Measurements from ENCODE around the gene FHIP1B.
"Not testable (repeated sequence)": the region's sequence is repeated elsewhere in the genome, so short reads cannot be mapped to it uniquely, and the experiment has no call there.

The FHIP1B gene

GRCh38 chr11:6234387-6235107, at the start of gene FHIP1B:
Gene FHIP1B (minus strand): TSS chr11:6234636. CDS start chr11:6224516, 10,120 bp downstream.
- H3K4me3 ChIP-seq (ENCODE audit: low read depth, low read length): peak within 1 kb of the TSS; percentile 97

DNA sequence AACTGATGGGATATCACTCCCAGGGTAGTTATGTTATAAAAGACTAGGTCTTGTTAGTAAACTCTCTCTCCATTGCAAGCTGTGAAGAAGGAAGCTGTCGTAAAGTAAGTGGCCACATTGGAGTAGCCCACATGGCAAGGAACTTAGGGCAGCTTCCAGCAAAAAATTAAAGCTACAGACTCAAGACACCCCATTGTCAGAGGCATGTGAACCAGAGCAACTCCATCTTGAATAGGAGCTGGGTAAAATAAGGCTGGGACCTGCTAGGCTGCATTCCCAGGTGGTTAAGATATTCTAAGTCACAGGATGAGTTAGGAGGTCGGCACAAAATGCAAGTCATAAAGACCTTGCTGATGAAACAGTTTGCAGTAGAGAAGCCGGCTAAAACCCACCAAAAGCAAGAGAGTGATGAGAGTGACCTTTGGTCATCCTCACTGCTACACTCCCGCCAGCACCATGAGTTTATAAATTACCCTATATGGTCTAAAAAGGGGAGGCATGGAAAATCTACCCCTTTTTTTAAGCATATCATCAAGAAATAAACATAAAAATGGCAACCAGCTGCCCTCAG, 49.1 kb upstream of the FHIP1B start:
- no peak overlapping the region for H3K4me3 ChIP-seq (ENCODE audit: low read depth, low read length)

DNA sequence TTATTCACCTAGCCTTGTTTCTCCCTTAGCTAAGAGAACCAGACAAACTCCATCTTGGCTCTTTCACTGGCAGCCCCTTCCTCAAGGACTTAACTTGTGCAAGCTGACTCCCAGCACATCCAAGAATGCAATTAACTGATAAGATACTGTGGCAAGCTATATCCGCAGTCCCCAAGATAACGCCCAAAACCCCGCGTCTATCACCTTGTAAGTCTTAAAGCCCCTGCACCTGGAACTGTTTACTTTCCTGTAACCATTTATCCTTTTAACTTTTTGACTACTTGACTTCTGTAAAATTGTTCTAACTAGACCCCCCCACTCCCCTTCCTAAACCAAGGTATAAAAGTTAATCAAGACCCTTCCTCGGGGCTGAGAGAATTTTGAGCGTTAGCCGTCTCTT, 46.4 kb upstream of the FHIP1B start:
- H3K4me3 ChIP-seq (ENCODE audit: low read depth, low read length): not testable (repeated sequence)

- H3K4me3 ChIP-seq (ENCODE audit: low read depth, low read length): no peak overlapping the region
Measured at GRCh38 chr11:6273188-6273587, 38.8 kb upstream of the FHIP1B start.

DNA sequence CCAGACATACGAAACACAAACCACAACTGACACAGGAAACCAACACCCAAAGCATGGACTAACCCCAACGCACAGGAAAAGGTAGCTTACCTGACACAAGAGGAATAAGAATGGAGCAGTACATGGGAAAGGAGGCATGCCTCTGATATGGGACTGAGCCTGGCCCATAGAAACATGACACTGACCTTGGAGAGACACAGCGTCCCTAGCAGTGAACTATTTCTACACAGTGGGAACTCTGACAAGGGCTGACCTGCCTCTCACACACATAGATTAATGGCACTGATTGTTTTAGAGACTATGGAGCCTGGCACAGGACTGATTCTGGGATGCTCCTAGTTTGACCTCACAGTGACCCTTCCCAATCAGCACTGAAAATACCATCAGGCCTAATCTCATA, 37.2 kb upstream of the FHIP1B start:
- no peak overlapping the region for H3K4me3 ChIP-seq (ENCODE audit: low read depth, low read length)

- no peak overlapping the region for H3K4me3 ChIP-seq (ENCODE audit: low read depth, low read length)
Measured at GRCh38 chr11:6270584-6271246, 36.3 kb upstream of the FHIP1B start.

DNA sequence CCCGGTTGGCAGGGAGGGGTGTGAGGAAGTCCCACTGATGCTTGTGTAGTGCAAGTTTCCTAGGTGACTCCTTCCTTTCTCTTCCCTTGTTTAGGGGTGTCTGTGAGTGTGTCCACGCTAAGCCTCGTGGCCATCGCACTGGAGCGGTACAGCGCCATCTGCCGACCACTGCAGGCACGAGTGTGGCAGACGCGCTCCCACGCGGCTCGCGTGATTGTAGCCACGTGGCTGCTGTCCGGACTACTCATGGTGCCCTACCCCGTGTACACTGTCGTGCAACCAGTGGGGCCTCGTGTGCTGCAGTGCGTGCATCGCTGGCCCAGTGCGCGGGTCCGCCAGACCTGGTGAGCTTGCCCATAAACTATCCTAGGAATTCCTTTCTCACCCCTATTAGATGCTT, 35.6 kb upstream of the FHIP1B start:
- no peak overlapping the region for H3K4me3 ChIP-seq (ENCODE audit: low read depth, low read length)

DNA sequence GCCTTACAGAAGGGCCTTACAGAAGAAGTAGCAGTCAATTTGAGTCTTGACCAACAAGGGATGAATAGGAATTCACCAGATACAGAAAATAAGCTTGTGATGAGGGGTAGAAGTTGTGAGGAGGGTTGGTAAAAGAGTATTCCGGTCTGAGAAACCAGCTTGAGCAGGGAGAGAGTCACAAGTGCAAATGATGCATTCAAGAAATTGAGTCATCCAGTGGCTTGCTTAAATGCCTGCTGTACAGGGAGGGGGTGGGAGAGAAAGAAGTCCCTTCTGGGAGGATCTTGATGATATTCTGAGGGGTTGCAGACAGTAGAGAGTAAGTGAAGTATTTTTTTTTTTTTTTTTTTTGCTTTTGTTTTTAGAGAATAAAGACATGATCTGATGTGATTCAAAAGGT, 34.4 kb upstream of the FHIP1B start:
- no peak overlapping the region for H3K4me3 ChIP-seq (ENCODE audit: low read depth, low read length)

- H3K4me3 ChIP-seq (ENCODE audit: low read depth, low read length): no peak overlapping the region
Measured at GRCh38 chr11:6263662-6264061, 29.2 kb upstream of the FHIP1B start.

GRCh38 chr11:6260207-6260726, 25.8 kb upstream of the FHIP1B start:
- no peak overlapping the region for H3K4me3 ChIP-seq (ENCODE audit: low read depth, low read length)

DNA sequence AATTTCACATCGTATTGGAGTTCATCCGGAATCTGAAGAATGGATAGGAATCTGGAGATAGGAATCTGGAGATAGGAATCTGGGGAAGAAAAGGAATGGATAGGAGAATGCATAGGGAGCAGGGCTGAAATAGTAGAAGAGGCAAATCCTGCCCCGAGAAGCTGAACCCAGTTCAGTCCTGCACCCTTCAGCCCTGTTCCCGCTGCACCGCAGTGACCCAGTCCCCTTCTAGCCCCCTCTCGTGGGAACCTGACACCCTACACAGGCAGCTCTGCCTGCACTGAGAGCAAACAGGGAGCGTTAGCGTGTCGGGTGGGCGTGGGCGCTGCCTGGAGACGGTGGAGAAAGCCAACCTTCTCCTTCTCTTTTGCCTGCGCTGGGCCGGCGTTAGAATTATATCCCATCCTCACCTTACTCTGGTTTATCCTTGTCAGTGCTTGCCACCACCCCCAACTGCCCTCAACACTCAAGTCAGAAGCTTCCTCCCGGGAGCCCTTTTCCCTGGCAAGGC, 24.2 kb upstream of the FHIP1B start:
- no peak overlapping the region for H3K4me3 ChIP-seq (ENCODE audit: low read depth, low read length)

DNA sequence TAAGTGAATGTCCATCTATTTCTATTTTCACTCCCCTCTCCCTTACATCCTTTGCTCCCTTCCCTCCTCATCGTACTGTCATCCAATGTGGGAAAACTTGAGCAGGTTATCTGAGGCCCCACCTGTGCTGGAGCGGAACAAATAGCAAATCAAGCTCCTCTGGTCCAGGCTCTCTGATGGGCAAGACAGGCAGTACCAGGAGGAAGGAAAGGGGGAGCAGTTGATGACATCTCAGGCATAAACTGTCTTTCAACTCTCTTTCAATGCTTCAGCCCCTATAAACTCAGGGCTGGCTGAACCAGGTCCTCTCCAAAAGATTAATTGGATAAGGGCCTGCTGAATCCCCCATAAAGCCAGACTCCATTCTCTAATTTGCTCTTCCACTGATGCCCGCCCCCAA, 23.7 kb upstream of the FHIP1B start:
- no peak overlapping the region for H3K4me3 ChIP-seq (ENCODE audit: low read depth, low read length)

DNA sequence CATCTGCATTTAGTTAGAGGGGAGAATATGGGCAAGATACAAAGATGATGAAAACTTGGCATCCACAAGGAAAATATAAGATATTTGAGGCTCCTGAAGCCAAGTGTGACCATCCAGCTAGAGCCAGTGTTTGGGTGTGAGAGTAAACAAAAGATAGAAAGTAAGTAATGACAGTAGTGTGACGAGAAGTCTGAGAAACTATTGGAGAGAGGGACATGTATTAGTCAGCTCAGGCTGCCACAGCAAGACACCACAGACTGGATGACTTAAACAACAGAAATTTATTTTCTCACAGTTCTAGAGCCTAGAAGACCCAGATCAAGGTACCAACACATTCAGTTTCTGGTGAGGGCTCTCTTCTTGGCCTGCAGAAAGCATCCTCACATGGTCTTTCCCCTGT, 18.8 kb upstream of the FHIP1B start:
- H3K4me3 ChIP-seq (ENCODE audit: low read depth, low read length): no peak overlapping the region

- no peak overlapping the region for H3K4me3 ChIP-seq (ENCODE audit: low read depth, low read length)
Measured at GRCh38 chr11:6251990-6252473, 17.6 kb upstream of the FHIP1B start.

- no peak overlapping the region for H3K4me3 ChIP-seq (ENCODE audit: low read depth, low read length)
Measured at GRCh38 chr11:6251120-6251733, 16.8 kb upstream of the FHIP1B start.

- H3K4me3 ChIP-seq (ENCODE audit: low read depth, low read length): no peak overlapping the region
Measured at GRCh38 chr11:6249770-6250555, 15.5 kb upstream of the FHIP1B start.

- H3K4me3 ChIP-seq (ENCODE audit: low read depth, low read length): not testable (repeated sequence)
Measured at GRCh38 chr11:6248897-6249296, 14.5 kb upstream of the FHIP1B start.

GRCh38 chr11:6248248-6248647, 13.8 kb upstream of the FHIP1B start:
- H3K4me3 ChIP-seq (ENCODE audit: low read depth, low read length): no peak overlapping the region

DNA sequence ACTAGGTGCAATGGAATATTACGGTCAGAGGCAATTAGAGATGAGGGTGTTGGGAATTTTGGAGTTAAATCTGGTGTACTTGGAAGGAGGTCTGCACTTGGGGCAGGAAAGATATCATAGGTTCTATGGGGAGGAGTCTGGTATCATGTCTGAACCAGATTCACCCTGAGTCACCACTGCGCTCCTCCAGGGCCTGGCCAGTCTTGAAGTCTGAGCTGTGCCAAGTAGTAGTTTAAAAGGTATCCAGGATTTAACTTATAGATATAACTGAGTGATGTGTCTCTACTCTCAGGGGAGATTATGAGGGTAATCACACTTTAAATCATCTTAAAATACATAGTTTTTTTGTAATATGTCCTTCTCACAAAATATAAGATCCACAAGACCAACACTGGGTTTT, 11.1 kb upstream of the FHIP1B start:
- H3K4me3 ChIP-seq (ENCODE audit: low read depth, low read length): no peak overlapping the region

- H3K4me3 ChIP-seq (ENCODE audit: low read depth, low read length): no peak overlapping the region
Measured at GRCh38 chr11:6241316-6241715, 6.9 kb upstream of the FHIP1B start.

- no peak overlapping the region for H3K4me3 ChIP-seq (ENCODE audit: low read depth, low read length)
Measured at GRCh38 chr11:6240781-6241180, 6.3 kb upstream of the FHIP1B start.

All from iPS-11a (cell line).